Measurements from ENCODE around the gene PCBP3.
"Not testable (repeated sequence)": the region's sequence is repeated elsewhere in the genome, so short reads cannot be mapped to it uniquely, and the experiment has no call there.

PCBP3 gene

GRCh38 chr21:45791562-45792418, 148.3 kb downstream of the PCBP3 start:
- no peak for DNase-seq

DNA sequence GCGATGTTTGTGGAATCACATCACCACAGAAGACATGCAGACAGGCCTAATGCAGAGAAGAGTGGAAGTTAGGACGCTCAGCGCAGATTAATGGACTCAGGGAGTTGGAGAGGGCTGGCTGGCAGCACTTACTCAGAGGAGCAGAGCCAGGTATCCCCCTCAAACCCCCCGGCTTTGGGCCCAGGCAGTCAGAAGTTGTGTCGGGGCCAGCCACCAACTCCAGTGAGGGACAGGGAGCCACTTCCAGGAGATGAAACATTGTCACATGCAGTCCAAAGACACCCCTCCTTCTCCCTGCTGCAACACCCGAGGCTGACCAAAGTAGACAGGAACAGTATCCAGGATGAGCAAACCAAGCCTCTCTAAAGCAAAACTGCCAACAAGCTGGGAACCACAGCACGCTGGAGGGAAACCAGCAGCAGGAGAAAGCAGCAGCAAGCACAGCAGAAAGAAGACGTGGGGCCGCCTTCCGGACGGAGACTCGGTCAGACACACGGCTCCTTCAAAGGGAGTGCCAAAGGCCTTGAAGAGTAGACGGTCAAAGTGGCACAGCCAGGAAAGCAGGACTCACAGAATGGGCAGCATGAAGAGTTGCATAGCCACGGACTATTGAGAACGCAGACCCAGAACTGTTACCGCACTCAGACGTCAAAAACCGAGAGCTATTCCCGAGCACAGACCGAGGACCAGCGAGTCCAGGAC, 149.3 kb downstream of the PCBP3 start:
- no peak for DNase-seq

DNA sequence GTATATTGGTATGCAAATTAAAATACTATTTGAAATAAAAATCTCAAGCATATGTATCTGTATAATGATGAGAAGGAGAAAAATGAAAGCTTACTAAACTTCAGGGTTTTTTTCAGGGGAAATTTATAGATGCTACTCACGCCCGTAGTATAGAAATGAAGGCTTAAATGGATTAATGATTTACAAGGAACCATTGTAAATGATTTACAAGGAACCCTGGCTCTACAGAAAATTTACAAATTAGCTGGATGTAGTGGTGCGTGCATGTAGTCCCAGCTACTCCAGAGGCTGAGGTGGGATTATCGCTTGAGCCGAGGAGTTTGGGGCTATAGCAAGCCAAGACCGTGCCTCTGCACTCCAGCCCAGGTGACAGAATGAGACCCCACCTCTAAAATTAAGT, 150.5 kb downstream of the PCBP3 start:
- no peak for DNase-seq

DNA sequence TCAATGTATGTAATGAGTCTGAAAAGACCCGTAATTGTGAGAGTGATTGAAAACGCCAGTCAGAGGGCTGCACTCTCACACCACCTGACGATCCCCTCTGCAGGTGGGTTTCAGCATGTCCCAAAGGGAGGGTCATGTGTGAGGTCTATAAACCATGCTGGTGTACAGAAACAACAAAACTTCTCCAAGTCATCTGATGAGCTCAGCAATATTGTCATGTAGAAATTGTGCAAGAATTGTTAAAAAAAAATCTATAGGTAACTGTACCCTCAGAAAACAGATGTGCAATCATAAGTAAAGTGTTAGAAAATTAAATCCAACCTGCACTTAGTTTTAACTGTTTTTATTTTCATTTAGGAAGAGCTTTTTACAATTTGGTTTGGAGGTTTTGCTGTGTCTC, 152.5 kb downstream of the PCBP3 start:
- no peak for DNase-seq

- DNase-seq, result no peak
Measured at GRCh38 chr21:45797338-45797737, 153.8 kb downstream of the PCBP3 start.

- no peak for DNase-seq
Measured at GRCh38 chr21:45799765-45800338, 156.3 kb downstream of the PCBP3 start.

- DNase-seq, result no peak
Measured at GRCh38 chr21:45800339-45801080, 157.0 kb downstream of the PCBP3 start.

DNA sequence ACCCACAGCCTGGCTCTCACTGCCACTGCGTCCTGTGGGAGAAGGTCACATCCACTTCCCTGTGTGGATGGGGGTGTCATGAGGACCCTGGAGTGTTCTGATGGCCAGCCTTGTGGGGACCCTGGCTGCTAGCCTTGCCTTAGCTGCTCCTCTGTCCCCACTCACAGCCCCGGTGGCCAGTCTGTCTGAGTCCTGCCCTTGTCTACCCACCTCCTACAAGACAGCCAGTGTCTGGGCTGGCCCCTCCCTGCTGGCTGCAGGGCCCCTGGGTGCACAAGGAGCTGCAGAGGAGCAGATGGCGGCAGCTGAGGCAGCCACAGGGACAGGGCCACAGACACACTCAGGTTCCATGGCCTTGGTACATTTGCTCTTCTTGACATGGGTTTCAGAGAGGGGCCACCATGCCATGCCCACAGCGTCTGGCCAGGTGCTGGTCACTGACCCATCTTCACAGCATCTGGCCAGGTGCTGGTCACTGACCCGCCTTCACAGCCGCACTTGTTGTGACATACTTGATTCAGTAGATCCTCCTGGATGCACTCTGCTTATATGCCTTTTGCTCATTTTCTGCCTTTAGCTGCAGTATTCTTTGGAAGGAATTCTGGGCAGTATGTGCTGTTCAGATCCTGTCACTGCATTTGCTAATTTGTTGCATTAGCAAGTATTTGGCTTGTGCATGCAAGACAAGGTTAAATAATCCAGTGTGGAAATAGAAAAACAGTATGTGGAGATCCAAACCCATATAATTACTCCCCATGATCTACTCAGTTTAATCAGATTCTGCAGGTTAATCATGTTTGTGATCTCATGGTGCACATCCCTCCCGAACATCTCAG, 157.8 kb downstream of the PCBP3 start:
- no peak for DNase-seq

- no peak for DNase-seq
Measured at GRCh38 chr21:45801989-45802388, 158.5 kb downstream of the PCBP3 start.

- DNase-seq, result no peak
Measured at GRCh38 chr21:45802425-45802824, 158.9 kb downstream of the PCBP3 start.

DNA sequence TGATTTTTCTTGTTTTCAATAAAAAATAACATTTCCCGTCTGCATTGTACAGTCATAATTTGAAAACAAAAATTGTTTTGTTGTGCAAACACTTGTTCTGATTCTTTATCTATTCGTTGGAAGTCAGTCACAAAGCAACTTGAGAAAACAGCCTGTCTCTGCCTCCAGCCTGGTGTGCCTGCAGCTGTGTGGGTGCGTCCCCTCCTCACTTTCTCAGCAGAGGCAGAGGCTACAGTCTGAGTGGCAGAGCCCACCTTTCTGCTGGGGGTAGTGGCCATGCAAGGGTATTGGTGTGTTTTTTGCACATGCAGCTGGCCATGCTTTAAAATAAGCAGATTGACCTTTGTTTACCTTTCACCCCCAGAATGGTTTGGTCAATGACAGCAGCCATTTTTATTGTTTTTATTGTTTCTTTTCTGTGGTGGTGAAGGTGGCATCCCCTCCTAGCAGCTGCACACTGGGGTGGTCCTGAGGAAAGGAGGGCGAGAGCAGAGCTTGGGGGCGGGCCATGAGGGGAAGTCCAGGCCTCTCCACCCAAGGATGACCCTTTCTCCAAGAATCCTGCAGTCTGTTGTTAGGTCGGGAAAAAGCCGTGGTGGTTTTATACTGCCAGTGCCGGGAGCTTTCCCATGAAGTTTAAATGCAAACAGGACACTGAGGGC, 159.6 kb downstream of the PCBP3 start:
- DNase-seq, result no peak

GRCh38 chr21:45803618-45804340, 160.3 kb downstream of the PCBP3 start:
- no peak for DNase-seq

DNA sequence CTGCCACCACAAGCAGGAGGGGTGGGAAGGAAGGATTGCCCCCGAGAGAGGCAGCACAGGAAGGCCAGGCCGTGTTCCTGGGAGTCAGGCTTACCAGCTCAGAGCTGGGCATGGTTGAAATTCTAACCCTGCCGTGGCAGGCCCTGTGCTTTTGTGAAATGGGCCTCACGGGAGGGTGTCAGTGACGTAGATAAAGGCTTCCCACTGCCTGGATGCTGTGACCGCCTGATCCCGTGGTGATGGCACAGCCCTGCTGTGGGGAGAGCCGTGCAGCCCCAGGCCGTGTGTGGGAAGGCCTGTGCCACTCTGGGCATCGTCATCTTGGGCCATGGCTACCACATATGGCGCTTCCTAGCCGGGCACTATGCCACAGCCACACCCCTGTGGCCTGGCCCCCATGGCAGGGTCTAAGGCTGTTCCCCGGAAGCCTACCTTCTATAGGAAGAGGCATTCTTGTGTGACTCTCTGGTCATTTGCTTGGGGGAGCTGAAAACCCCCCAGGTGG, 161.3 kb downstream of the PCBP3 start:
- DNase-seq, result no peak

DNA sequence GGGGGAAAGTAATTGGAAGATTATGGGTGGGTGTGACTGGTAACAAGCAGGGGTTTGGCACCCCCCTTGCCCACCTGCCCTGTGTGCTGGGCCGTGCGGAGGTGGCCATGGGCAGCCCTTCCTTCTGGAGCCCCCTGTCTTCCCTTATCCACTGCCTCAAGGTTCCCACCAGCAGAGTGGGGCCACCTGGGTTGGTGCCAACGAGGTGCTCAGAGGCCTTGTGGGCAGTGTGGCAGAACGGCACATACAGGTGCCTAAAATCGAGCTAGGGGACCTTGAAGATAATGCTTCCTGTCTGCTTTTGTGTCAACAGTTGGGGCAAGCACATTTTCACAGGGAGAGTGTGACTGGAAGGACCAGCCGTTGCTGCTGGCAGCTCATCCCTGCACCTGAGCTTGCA, 161.8 kb downstream of the PCBP3 start:
- DNase-seq, result no peak

- no peak for DNase-seq
Measured at GRCh38 chr21:45806042-45806441, 162.5 kb downstream of the PCBP3 start.

DNA sequence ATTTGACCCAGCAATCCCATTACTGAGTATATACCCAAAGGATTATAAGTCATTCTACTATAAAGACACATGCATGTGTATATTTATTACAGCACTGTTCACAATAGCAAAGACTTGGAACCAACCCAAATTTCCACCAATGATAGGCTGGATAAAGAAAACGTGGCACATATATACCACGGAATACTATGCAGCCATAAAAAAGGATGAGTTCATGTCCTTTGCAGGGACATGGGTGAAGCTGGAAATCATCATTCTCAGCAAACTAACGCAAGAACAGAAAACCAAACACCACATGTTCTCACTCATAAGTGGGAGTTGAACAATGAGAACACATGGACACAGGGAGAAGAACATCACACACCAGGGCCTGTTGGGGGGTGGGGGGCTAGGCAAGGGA, 165.1 kb downstream of the PCBP3 start:
- DNase-seq, result not testable (repeated sequence)

DNA sequence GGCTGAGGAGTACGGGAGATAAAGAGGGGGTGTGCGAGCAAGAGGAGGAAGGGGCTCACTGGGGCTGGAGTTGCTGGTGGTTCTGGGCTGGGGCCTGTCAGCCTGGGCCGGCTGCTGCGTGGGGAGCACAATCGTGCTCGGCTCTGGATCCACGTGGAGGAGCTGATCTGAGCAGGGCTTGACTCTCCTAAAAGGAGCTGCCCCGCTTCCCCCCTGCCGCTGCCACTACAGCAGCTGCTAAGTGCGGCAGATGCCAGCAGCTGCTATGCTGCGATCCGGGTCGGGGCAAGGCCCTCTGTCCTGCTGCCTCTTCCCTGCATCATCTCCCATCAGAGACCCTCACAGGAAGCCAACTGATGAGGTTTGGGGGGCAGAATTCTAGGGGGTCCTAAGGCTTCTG, 165.9 kb downstream of the PCBP3 start:
- DNase-seq, result no peak

- DNase-seq, result no peak
Measured at GRCh38 chr21:45811136-45811535, 167.6 kb downstream of the PCBP3 start.

DNA sequence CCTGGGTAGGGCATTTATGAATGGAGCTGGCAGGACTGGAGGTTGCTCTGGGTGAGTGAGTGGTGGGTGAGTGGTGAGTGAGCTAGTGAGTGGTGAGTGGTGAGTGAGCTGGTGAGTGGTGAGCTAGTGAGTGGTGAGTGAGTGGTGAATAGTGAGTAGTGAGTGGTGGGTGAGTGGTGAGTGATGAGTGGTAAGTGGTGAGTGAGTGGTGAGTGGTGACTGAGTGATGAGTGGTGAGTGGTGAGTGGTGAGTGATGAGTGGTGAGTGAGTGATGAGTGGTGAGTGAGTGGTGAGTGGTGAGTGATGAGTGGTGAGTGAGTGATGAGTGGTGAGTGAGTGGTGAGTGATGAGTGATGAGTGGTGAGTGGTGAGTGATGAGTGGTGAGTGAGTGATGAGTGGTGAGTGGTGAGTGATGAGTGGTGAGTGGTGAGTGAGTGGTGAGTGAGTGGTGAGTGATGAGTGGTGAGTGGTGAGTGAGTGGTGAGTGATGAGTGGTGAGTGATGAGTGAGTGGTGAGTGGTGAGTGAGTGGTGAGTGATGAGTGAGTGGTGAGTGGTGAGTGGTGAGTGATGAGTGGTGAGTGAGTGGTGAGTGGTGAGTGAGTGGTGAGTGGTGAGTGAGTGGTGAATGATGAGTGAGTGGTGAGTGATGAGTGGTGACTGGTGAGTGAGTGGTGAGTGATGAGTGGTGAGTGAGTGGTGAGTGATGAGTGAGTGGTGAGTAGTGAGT, 170.8 kb downstream of the PCBP3 start:
- DNase-seq, result not testable (repeated sequence)

- not testable (repeated sequence) for DNase-seq
Measured at GRCh38 chr21:45815781-45816180, 172.3 kb downstream of the PCBP3 start.

Data from T-helper 9 cell (primary cell).